Kidney glomerular epithelial cell (primary cell): Measurements from ENCODE around the gene GPR39.
"Not testable (repeated sequence)": the region's sequence is repeated elsewhere in the genome, so short reads cannot be mapped to it uniquely, and the experiment has no call there.

Source experiments
- DNase-seq: peaks from one replicate; lab custom pipeline; 2025; lab: John Stamatoyannopoulos, UW

The GPR39 gene

DNA sequence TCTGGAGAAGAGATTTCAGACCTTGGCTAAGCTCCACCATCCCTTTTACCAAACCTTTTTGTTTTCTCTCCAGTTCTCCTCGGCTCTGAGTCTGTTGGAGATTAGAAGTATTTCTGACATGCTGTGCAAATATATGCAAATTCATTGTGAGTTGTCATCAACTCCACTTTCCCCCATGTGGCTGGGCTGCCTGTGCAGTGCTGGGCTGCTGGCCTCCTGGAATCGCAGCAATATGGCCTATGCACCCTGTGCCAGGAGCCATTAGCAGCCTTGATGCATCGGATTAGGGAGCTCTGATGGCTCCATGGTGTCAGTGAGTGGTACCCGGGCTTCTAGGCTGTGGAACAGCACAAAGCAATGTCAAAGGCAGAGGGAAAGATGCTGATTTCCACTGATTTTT is 80.0 kb downstream of the GPR39 start:
- no peak for DNase-seq

DNA sequence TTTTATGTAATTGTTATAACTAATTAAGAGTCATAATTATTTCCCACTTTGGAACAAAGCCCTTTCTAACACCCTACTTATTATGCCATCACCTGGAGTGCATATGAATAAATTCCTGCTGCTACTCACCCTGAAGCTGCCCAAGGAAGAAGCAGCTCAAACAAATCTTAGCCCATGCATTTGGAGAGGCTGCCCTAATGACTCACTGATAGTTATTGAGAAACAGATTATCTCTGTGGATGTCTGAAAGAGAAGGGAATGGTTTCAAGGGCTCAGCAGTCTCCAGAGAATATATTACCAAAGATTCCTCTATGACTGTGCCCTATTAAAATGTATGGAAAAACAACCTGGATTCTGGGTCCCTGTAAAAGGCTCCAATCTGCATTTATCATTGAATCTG is 81.0 kb downstream of the GPR39 start:
- no peak for DNase-seq

- DNase-seq: no peak
Observed at GRCh38 chr2:132503701-132504100, 87.1 kb downstream of the GPR39 start.

GRCh38 chr2:132515010-132515409 is 98.4 kb downstream of the GPR39 start:
- DNase-seq: no peak

DNA sequence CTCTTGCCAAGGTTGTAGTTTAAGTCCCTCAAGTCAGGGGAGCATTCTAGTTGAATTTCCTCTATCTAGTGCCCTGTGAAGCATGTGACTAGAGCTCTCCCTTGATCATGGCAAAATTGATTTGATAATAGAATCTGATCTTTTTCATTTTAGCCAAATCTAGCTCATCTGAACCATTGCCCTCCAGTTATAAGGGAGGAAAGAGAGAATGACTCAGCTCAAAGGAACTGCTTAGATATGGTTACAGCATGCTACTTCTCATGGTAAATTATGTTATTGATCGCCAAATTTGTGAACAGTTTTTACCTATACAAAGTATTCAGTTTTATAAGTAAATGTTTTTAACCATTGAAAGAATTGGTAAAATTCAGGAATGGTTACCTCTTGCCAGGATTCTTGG is 100.8 kb downstream of the GPR39 start:
- no peak for DNase-seq

GRCh38 chr2:132518302-132518701 is 101.7 kb downstream of the GPR39 start:
- no peak for DNase-seq

GRCh38 chr2:132519566-132519965 is 103.0 kb downstream of the GPR39 start:
- DNase-seq: no peak

DNA sequence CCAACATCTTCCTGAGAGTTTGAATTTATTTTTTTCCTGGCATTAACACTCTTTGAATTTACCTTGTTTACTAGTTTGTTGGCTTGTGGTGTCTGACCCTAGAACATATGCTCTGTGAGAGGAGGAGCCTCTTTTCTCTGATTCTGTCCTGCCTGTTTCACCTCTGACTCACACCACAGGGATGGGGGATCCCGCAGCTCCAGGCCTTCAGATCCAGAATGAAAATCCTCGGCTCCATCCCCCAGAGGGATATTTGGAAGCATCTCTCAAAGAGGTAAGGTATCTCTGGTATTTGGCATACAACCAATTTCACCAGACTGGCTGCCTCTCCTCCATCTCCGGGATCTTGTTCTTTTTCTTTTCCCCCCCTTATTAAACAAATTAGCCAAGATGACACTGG is 104.7 kb downstream of the GPR39 start:
- DNase-seq: no peak

- peak; percentile 7 for DNase-seq
Observed at GRCh38 chr2:132522901-132523300, 106.3 kb downstream of the GPR39 start.

- DNase-seq: not testable (repeated sequence)
Observed at GRCh38 chr2:132537061-132537460, 120.5 kb downstream of the GPR39 start.

- DNase-seq: no peak
Observed at GRCh38 chr2:132538331-132538855, 121.8 kb downstream of the GPR39 start.

DNA sequence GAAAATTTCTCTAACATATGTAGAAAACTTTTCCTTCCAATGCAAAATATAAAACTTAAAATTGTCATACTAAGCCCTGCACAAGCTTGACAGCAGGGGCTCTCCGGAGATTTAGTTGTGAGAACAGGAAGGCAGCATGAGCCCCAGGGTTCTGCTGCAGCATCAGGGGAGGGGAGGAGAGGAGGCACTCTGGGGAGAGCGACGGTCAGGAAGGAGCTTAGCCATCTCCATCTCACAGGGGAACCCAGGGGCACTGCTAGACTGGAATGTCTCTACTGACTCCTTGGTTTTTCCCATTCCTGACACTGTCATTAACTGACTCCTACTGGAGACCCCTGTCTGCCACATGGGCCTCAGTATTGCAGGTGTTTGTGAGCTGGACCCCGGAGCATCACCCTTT is 123.6 kb downstream of the GPR39 start:
- DNase-seq: no peak

GRCh38 chr2:132542953-132543569 is 126.5 kb downstream of the GPR39 start:
- DNase-seq: no peak

DNA sequence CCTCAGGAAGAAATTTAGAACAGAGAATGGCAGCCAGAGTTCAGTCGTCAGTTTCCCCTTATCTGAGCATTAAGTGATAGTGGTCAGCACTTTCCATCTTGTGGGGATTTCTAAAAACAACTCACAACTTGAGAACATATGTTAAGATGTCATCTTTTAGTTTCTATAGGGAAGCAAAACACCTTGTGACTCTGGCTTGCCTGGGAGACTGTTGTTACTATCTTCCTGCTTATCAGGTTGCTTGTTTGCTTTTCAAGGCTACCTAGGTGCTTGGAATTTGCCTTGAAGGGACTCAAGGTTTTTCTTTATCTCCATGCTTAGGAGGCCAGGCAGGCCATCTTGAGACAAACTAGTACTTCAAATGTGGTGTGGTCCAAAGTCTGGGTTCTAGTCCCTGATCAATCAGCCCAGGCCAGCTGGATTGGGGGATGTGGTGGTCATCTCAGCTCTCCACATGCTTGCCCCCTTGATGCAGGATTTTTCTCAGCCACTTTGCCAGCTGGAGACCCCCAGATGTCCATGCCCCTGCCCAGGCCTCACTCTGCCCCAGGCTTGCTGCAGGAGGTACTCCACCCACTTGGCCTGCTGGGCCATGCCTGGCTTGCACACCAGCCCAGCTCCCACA is 127.5 kb downstream of the GPR39 start:
- DNase-seq: no peak

GRCh38 chr2:132547090-132547687 is 130.6 kb downstream of the GPR39 start:
- peak; percentile 59 for DNase-seq

DNA sequence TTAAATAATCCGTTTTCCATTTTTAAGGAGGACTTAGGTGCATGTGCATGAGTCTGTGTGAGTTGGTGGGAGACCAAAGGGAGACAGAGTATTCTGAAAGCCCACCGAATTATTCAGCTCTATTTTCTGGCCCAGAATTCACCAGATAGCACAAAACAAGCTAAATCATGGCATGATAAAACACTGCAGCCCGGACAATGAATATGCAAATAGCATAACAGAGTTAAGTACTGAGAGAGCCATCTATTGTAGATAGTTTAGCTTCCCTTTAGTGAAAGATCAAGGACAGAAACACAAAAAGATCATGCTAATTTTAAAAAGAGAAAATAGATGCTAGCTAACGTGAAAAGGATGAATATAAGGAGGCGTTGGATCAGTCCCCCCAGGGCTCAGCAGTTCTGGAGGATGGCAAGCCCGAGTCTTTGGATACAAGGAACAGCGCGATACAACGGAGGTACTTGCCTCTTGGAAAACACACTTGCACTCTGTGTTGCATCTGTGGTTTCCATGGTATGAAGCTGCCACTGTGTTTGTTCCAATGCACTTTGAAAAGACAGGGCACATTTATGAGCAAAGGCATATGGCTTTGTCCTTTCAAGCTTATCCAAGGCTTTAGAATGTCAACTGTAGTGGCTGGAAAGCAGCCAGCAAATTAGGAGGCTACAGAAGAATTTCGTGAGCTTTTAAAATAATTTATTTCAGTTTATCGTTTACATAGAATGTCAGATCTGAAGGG is 133.5 kb downstream of the GPR39 start:
- no peak for DNase-seq

DNA sequence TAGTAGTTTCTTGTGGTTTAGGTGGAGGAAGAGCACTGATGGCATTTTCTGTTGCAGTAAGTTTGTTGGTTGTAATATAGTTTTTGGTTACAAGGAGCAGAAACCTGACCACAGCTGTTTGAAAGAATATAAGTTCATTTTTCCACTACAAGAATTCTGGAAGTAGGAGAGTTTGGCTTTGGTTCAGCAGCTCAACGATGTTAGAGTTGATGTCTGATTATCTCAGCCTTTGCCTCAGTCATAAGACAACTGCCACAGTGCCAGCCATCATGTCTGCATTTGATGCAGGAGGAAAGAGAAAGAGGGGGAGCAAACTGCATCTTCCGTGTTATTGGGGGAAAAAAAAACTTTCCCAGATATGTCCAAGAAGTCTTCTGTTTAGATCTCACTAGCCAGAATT is 134.3 kb downstream of the GPR39 start:
- DNase-seq: no peak

- DNase-seq: no peak
Observed at GRCh38 chr2:132557694-132558093, 141.1 kb downstream of the GPR39 start.

DNA sequence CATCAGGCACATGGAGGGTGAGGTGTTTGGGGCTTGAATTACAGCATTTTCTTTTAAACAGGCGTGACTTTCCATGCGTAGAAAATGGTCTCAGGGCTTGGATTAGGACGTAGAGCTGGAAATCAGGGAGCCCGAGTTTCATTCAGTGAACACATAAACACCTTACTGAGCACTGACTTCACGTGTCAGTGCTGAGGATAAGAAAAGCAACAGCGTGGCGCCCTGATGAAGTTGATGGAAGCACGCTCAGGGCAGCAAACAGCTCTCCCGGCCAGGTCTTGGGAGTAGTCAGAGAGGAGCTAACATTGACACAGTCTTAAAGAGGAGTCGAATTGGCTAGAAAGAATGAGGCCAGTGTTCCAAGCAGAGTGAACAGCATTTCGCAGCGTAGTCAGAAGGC is 142.7 kb downstream of the GPR39 start:
- no peak for DNase-seq

DNA sequence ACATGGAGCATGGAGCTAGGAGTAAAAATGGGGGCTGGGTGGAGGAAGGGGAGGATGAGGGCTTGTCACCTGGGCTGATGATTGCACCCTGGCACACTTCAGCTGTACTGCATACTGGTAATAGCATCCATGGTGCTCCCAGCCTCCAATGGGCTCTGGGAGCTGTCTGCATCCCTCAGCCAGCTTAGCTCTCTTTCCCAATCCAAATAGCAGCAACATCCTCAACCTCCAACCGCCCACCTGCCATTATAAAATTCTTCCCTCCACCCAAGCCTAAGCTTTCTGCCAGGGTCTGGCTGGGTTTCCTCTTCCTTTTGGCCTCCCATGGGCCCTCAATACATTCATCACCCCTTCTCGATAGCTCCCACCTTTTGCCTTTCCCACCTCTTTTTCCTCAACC is 143.3 kb downstream of the GPR39 start:
- DNase-seq: no peak

GRCh38 chr2:132560562-132560961 is 144.0 kb downstream of the GPR39 start:
- DNase-seq: no peak

- peak; percentile 19 for DNase-seq
Observed at GRCh38 chr2:132562245-132562644, 145.6 kb downstream of the GPR39 start.

DNA sequence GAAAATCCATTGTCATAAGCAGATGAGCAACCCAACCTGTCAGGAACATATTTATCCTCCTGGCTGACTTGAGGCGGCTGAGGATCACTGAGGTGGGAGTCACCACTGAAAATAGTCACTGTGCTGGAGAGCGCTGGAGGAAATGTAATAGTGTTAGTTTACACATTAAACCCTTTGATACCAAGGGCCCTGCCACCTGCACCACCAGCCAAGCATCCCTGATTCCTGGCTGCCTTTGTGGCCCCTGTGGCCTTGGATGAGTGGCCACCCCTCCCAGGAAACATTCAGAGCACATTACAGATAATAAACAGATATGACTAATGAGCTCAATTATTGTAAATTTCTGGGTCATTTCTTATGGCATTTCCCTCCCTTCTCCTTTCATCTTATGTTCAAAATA is 147.5 kb downstream of the GPR39 start:
- DNase-seq: peak; percentile 93
